Colonic mucosa (tissue), 4 donors: ENCODE data around the gene PTCH2. TPM values are rescaled to one million over a fixed set of nuclear protein-coding genes. Genes with fewer than 3 reads are reported as not detected.

ENCODE experiments used
- DNase-seq: peaks from one replicate; pipeline ENCODE4 v3.0.0-alpha.2; 2020
- H3K27ac ChIP-seq: fragments of 200-600 bp; one replicate; pipeline ENCODE4 v1.8.0; 2021
- H3K27me3 ChIP-seq: fragments of 200-600 bp; one replicate; pipeline ENCODE4 v1.8.0; 2021
- H3K36me3 ChIP-seq: fragments of 200-600 bp; one replicate; pipeline ENCODE4 v1.8.0; 2021
- H3K4me1 ChIP-seq: fragments of 200-600 bp; one replicate; pipeline ENCODE4 v1.8.0; 2021; ENCODE audit warnings: mild to moderate bottlenecking
- H3K4me3 ChIP-seq: fragments of 200-600 bp; one replicate; pipeline ENCODE4 v1.8.0; 2021
- H3K9ac ChIP-seq, 2 donors: one replicate each; pipeline ENCODE4 v1.7.0; 2013; ENCODE audit warnings: control low read depth in 2 of 2, low read depth in 2 of 2, low read length in 2 of 2
- H3K9me3 ChIP-seq: fragments of 200-600 bp; one replicate; pipeline ENCODE4 v1.8.0; 2021
- intact Hi-C: fragments of 100-400 bp; cut with DNase I; formaldehyde crosslinking; loops from one replicate; pipeline ENCODE4 v1.14.1; 2022
- total RNA-seq, 2 donors: library from RNA; stranded (reverse); fragmentation: NEBNext Ultra II Directional in 1 of 2; extraction: Animal tissue kit (Norgen Biotek cat#: 25700) in 1 of 2; gene quantifications; one replicate each; pipeline ENCODE4 v1.2.1, GENCODE V29; 2021
- TF ChIP-seq, protein P1 (sequence below): fragments of 200-600 bp; IDR thresholded peaks from one replicate; pipeline ENCODE4 v1.8.0; 2022; ENCODE audit warnings: antibody characterized with exemption, mild to moderate bottlenecking
- donor health status: healthy.
- donor health status: DM: no; HTN: no; CAD: no.
- donor health status: DM: no; HTN: no; CAD: no.

The PTCH2 gene
- total RNA-seq, 2 donors from 2014 or later = 0.48 to 0.52 TPM

DNA sequence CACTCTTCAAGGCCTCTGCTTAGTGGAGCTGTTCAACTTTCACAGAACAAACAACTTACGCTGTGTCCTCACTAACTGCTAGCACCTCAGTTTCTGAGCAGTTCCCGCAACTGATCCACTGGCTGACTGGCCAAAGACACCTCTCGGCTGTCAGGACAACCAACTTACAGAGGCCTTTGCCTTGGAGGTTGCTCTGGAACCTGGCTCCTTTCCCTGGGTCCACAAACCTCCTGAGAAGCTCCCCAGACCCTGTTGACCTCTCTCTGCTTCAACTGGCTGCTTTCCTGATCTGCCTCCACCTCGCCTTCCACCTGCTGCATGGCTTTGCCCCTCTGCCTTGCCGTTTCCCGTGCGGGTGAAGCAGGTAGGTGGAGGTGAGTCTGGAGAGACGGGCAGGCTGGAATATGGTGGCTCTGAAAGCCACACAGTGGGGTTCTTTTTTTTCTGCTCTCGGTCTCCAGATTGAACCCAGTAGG, 21.8 kb downstream of the PTCH2 start:
- Histone ChIP-seq H3K9me3 (no peaks in the 10 kb centered on the region), H3K27ac (no peak overlapping the region), H3K27me3 (no peaks in the 10 kb centered on the region), H3K4me1 (no peaks in the 10 kb centered on the region), H3K36me3 (no peaks in the 10 kb centered on the region), H3K9ac (peak overlapping the region in 1 of 2 donors; percentile 30), H3K4me3 (no peak overlapping the region)
- intact Hi-C loops = no loop called here
- TF ChIP-seq, protein P1, sequence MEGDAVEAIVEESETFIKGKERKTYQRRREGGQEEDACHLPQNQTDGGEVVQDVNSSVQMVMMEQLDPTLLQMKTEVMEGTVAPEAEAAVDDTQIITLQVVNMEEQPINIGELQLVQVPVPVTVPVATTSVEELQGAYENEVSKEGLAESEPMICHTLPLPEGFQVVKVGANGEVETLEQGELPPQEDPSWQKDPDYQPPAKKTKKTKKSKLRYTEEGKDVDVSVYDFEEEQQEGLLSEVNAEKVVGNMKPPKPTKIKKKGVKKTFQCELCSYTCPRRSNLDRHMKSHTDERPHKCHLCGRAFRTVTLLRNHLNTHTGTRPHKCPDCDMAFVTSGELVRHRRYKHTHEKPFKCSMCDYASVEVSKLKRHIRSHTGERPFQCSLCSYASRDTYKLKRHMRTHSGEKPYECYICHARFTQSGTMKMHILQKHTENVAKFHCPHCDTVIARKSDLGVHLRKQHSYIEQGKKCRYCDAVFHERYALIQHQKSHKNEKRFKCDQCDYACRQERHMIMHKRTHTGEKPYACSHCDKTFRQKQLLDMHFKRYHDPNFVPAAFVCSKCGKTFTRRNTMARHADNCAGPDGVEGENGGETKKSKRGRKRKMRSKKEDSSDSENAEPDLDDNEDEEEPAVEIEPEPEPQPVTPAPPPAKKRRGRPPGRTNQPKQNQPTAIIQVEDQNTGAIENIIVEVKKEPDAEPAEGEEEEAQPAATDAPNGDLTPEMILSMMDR = no peak
- DNase-seq = no peak

- Histone ChIP-seq H3K9ac (peak overlapping the region; percentile 83 to 88), H3K9me3 (no peaks in the 10 kb centered on the region), H3K27ac (peak overlapping the region; percentile 97), H3K27me3 (no peaks in the 10 kb centered on the region), H3K4me1 (no peaks in the 10 kb centered on the region), H3K4me3 (peak overlapping the region; percentile 45), H3K36me3 (no peaks in the 10 kb centered on the region)
- TF ChIP-seq, protein P1 = no peak
- intact Hi-C loops = no loop called here
- no peak for DNase-seq
These were observed 22.5 kb downstream of the PTCH2 start for GRCh38 chr1:44820328-44821239.

- H3K9me3 ChIP-seq = no peaks in the 10 kb centered on the region
- no peaks in the 10 kb centered on the region for H3K4me1 ChIP-seq
- peak overlapping the region; percentile 83 to 88 for H3K9ac ChIP-seq
- intact Hi-C loops = no loop called here
- no peaks in the 10 kb centered on the region for H3K27me3 ChIP-seq
- TF ChIP-seq, protein P1 = peak; percentile 5
- H3K27ac ChIP-seq = peak overlapping the region; percentile 97
- peak; percentile 84 for DNase-seq
- peak overlapping the region; percentile 45 for H3K4me3 ChIP-seq
- H3K36me3 ChIP-seq = no peaks in the 10 kb centered on the region
These were observed 23.3 kb downstream of the PTCH2 start for GRCh38 chr1:44819608-44820327.

- peak overlapping the region; percentile 45 for H3K4me3 ChIP-seq
- no peak for DNase-seq
- H3K36me3 ChIP-seq = no peaks in the 10 kb centered on the region
- H3K27me3 ChIP-seq = no peaks in the 10 kb centered on the region
- H3K4me1 ChIP-seq = no peaks in the 10 kb centered on the region
- intact Hi-C loops = no loop called here
- H3K9ac ChIP-seq = peak overlapping the region; percentile 83 to 88
- TF ChIP-seq, protein P1 = no peak
- peak overlapping the region; percentile 97 for H3K27ac ChIP-seq
- H3K9me3 ChIP-seq = no peaks in the 10 kb centered on the region
These were observed 23.9 kb downstream of the PTCH2 start for GRCh38 chr1:44819196-44819607.

- no peak overlapping the region for H3K27ac ChIP-seq
- H3K4me1 ChIP-seq = no peaks in the 10 kb centered on the region
- no peak for DNase-seq
- no peaks in the 10 kb centered on the region for H3K9me3 ChIP-seq
- H3K9ac ChIP-seq = no peak overlapping the region
- intact Hi-C loops = no loop called here
- TF ChIP-seq, protein P1 = no peak
- H3K36me3 ChIP-seq = no peaks in the 10 kb centered on the region
- no peak overlapping the region for H3K4me3 ChIP-seq
- H3K27me3 ChIP-seq = no peaks in the 10 kb centered on the region
These were observed 25.1 kb downstream of the PTCH2 start for GRCh38 chr1:44817771-44818495.
